Choroid plexus epithelial cell (primary cell): Measurements from ENCODE around the gene UPK2.
"Not testable (repeated sequence)": the region's sequence is repeated elsewhere in the genome, so short reads cannot be mapped to it uniquely, and the experiment has no call there.

Experiments used
- DNase-seq: peaks from one replicate; pipeline ENCODE4 v3.0.0-alpha.2; 2010; ENCODE audit warnings: low read depth
- H3K4me3 ChIP-seq: 2 replicates; pipeline ENCODE4 v1.5.1; 2011; ENCODE audit warnings: low read depth, mild to moderate bottlenecking, control low read depth, low read length, moderate library complexity
- CTCF ChIP-seq: conservative IDR thresholded peaks from 2 replicates; pipeline ENCODE4 v1.5.1; 2011; ENCODE audit warnings: low read depth, mild to moderate bottlenecking, control low read depth, inconsistent platforms, low read length, moderate library complexity

The UPK2 gene

GRCh38 chr11:118980191-118980881 lies 24.2 kb downstream of the UPK2 start:
- DNase-seq = peak; percentile 37
- no peak for TF ChIP-seq CTCF
- H3K4me3 ChIP-seq = no peak overlapping the region

- not testable (repeated sequence) for DNase-seq, H3K4me3 ChIP-seq
These were observed 28.2 kb downstream of the UPK2 start for GRCh38 chr11:118984337-118984736.

GRCh38 chr11:118984825-118985224 lies 28.7 kb downstream of the UPK2 start:
- no peak overlapping the region for H3K4me3 ChIP-seq
- DNase-seq = no peak

GRCh38 chr11:118988280-118988679 lies 32.2 kb downstream of the UPK2 start:
- DNase-seq = no peak
- H3K4me3 ChIP-seq = no peak overlapping the region
- no peak for TF ChIP-seq CTCF

More at GRCh38 chr11:118984825-118985224, 28.7 kb downstream of the UPK2 start:
- TF ChIP-seq CTCF = no peak

- DNase-seq, H3K4me3 ChIP-seq: not testable (repeated sequence)
These were observed 35.5 kb downstream of the UPK2 start for GRCh38 chr11:118991486-118992038.

- H3K4me3 ChIP-seq = peak overlapping the region; percentile 85
- peak; percentile 36 for TF ChIP-seq CTCF
- no peak for DNase-seq
These were observed 41.0 kb downstream of the UPK2 start for GRCh38 chr11:118996926-118997626.

GRCh38 chr11:118997627-118998387 lies 41.7 kb downstream of the UPK2 start, which contains the start of gene CENATAC:
Gene CENATAC (plus strand): TSS chr11:118998138. CDS start chr11:118998198, 60 bp downstream.
- peak; percentile 86 for DNase-seq
- no peak for TF ChIP-seq CTCF
- H3K4me3 ChIP-seq = peak within 1 kb of the TSS; percentile 85
